KMS-11 (cell line): ENCODE results near the gene PRRC2B.

Experiments
- H2AFZ ChIP-seq: fragments of 200-600 bp; sonication (generic); 2 replicates; pipeline ENCODE4 v1.6.1; 2016; ENCODE audit warnings: antibody characterized with exemption, mixed run types, low read depth
- H3K27ac ChIP-seq: fragments of 200-600 bp; sonication (generic); 2 replicates; pipeline ENCODE4 v1.6.1; 2016; ENCODE audit warnings: mild to moderate bottlenecking, mixed run types
- H3K27me3 ChIP-seq: fragments of 200-600 bp; sonication (generic); 2 replicates; pipeline ENCODE4 v1.6.1; 2017; ENCODE audit warnings: mild to moderate bottlenecking, low read depth, mixed run types, moderate library complexity; ENCODE audit not compliant: insufficient read depth
- H3K36me3 ChIP-seq: fragments of 200-600 bp; sonication (generic); 2 replicates; pipeline ENCODE4 v1.6.1; 2017; ENCODE audit warnings: mild to moderate bottlenecking, mixed run types; ENCODE audit not compliant: insufficient read depth
- H3K4me1 ChIP-seq: fragments of 200-600 bp; sonication (generic); 2 replicates; pipeline ENCODE4 v1.6.1; 2016; ENCODE audit warnings: mild to moderate bottlenecking, low read depth, mixed run types; ENCODE audit not compliant: poor library complexity, severe bottlenecking
- H3K4me2 ChIP-seq: fragments of 200-600 bp; sonication (generic); 2 replicates; pipeline ENCODE4 v1.7.0; 2016; ENCODE audit warnings: mild to moderate bottlenecking, mixed run types
- H3K4me3 ChIP-seq: fragments of 200-600 bp; sonication (generic); IDR thresholded peaks from 2 replicates; pipeline ENCODE4 v1.6.1; 2017; ENCODE audit warnings: low read depth, low read length, mixed read lengths; ENCODE audit not compliant: insufficient read depth
- H3K79me2 ChIP-seq: fragments of 200-600 bp; sonication (generic); 2 replicates; pipeline ENCODE4 v1.6.1; 2016; ENCODE audit warnings: low read depth, mixed run types; ENCODE audit not compliant: insufficient read depth
- H3K9ac ChIP-seq: fragments of 200-600 bp; sonication (generic); 2 replicates; pipeline ENCODE4 v1.6.1; 2016; ENCODE audit warnings: mild to moderate bottlenecking, mixed run types
- H4K20me1 ChIP-seq: fragments of 200-600 bp; sonication (generic); 2 replicates; pipeline ENCODE4 v1.6.1; 2016; ENCODE audit warnings: mild to moderate bottlenecking, mixed run types; ENCODE audit not compliant: insufficient read depth
- TF ChIP-seq, protein P1 (sequence below): fragments of 200-600 bp; sonication (generic); conservative IDR thresholded peaks from 2 replicates; pipeline ENCODE4 v1.6.1; 2017; ENCODE audit warnings: low read depth, mild to moderate bottlenecking, antibody characterized with exemption, low read length, moderate library complexity, mixed read lengths

The PRRC2B gene

DNA sequence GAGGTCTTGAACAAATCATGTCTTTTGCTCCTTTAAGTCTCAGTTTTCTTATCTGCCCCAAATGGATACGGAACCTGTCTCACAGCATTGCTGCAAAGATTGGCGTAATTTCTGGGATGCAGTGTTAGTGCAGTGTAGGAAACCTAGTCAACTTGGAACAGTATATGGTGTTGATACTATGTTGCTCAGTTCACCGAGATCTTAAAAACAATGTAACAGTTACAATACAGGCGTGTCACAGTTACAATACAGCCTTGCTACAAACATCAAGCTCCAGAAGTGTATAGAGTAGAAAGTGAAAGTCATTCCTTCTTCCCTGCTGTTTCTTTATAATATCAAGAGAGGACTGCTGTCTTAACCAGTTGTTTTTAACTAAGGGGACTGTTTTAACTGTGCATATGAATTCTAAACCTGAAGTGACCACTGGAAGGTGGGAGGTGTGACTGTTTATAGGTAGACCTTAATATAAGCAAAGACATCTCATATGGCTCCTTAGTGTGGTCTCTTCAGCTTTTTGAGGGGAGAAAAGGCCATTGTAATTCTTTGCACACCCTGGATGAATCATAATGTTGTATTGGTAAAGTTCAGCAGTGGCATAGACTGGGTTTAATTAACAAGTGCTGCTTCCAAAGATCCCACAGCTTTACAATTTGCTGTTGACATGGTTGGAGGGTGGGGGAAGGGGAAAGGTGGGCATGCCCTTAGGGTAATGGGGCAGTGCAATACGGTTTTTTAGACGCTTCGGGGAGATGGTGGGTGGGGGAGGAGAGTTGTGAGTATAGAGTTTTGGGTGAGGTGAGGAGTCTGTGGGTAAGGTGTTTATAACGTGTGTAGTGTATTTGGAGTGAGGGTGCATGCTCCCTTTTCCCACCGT is 12.9 kb downstream of the PRRC2B start:
- TF ChIP-seq, protein P1, sequence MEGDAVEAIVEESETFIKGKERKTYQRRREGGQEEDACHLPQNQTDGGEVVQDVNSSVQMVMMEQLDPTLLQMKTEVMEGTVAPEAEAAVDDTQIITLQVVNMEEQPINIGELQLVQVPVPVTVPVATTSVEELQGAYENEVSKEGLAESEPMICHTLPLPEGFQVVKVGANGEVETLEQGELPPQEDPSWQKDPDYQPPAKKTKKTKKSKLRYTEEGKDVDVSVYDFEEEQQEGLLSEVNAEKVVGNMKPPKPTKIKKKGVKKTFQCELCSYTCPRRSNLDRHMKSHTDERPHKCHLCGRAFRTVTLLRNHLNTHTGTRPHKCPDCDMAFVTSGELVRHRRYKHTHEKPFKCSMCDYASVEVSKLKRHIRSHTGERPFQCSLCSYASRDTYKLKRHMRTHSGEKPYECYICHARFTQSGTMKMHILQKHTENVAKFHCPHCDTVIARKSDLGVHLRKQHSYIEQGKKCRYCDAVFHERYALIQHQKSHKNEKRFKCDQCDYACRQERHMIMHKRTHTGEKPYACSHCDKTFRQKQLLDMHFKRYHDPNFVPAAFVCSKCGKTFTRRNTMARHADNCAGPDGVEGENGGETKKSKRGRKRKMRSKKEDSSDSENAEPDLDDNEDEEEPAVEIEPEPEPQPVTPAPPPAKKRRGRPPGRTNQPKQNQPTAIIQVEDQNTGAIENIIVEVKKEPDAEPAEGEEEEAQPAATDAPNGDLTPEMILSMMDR: no peak
- peaks cover 100% of the 10 kb centered on the region for H3K79me2 ChIP-seq
- H3K27ac ChIP-seq: no peak overlapping the region
- peaks cover 67% of the 10 kb centered on the region for H3K4me1 ChIP-seq
- no peaks in the 10 kb centered on the region for H3K27me3 ChIP-seq
- H3K9ac ChIP-seq: no peak overlapping the region
- H3K36me3 ChIP-seq: no peaks in the 10 kb centered on the region
- peaks cover 96% of the 10 kb centered on the region for H4K20me1 ChIP-seq
- no peak overlapping the region for H3K4me2 ChIP-seq
- H3K4me3 ChIP-seq: no peak overlapping the region
- no peak overlapping the region for H2AFZ ChIP-seq

DNA sequence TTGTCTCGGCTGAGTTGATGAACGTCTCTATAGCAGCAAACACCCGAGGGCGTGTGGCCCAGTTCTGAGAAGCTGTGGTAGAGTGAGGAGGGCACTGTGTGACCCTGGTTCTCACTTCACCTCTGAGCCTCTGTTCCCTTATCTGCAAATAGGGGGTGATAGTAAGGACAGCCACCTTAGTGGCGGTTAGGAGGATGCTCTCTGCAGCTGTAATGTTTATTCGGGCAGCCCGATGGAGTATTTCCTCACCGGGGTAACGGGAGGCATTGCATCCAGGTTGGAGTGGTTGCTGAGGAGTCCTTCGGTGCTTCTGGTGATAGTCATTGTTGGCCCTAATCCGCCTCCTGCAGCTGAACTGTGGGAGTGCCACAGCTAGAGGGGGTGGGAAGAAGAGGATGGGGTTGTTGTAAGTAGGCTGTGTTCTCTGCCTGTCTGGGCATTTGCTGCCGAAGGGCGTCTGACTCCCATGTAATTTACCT is 13.9 kb downstream of the PRRC2B start:
- Histone ChIP-seq H3K36me3 (no peaks in the 10 kb centered on the region), H3K4me2 (no peak overlapping the region), H3K9ac (no peak overlapping the region), H3K4me1 (peaks cover 57% of the 10 kb centered on the region), H3K27ac (no peak overlapping the region), H3K79me2 (peaks cover 100% of the 10 kb centered on the region), H2AFZ (no peak overlapping the region), H3K27me3 (no peaks in the 10 kb centered on the region), H3K4me3 (no peak overlapping the region), H4K20me1 (peaks cover 96% of the 10 kb centered on the region)
- TF ChIP-seq, protein P1: no peak

DNA sequence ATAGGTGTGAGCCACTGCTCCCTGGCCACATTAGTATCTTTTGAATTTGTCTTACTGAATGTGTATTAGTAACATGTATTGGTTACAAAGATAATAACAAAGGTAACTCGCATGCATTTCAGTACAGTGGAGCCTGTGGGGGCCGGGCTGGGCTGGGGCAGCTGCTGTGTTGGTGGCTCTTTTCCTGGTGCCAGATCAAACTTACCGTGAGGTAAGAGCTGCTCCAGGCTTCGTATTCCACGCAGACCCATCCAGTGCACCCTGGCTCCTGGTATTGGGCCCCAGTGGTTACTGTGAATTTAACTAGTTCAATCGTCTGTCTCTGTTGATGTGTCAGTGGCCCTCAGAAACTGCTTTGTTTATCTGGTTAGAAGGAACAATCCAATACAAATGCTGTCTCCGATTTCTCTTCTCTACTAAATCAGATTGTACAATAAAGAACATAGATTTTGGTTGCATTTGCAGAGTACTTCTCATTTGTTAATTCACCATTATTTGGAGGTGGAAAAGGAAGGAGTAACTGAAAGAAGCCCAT is 15.6 kb downstream of the PRRC2B start:
- no peak overlapping the region for H3K27ac ChIP-seq
- H3K4me3 ChIP-seq: no peak overlapping the region
- no peak overlapping the region for H3K9ac ChIP-seq
- H3K27me3 ChIP-seq: no peaks in the 10 kb centered on the region
- TF ChIP-seq, protein P1: no peak
- peaks cover 42% of the 10 kb centered on the region for H3K4me1 ChIP-seq
- no peak overlapping the region for H3K4me2 ChIP-seq
- peaks cover 88% of the 10 kb centered on the region for H4K20me1 ChIP-seq
- no peaks in the 10 kb centered on the region for H3K36me3 ChIP-seq
- no peak overlapping the region for H2AFZ ChIP-seq
- H3K79me2 ChIP-seq: peaks cover 100% of the 10 kb centered on the region

DNA sequence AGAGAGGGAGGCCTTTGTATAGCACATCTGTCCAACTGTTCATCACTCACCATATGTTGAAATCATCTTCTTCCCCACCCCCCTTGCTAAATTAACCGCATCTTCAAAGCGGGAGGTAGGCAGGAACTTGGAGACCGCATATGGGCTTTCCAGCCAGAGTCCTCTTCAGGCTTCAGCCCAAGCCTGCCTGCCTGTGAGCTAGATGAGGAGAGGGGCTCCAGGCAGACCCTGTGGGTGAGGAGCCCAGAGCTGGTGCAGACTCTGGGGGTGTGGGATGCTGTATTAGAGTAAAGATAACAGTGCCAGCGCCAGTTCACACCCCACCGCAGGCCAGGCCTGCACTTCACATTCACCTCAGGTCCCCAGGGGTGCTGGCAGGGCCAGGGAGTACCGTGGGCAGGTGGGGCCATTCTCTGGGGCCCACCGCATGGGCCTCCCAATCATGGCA is 16.2 kb downstream of the PRRC2B start:
- no peak overlapping the region for H3K4me3 ChIP-seq
- H3K36me3 ChIP-seq: no peaks in the 10 kb centered on the region
- H3K27ac ChIP-seq: no peak overlapping the region
- H3K4me1 ChIP-seq: peaks cover 37% of the 10 kb centered on the region
- no peak overlapping the region for H3K9ac ChIP-seq
- TF ChIP-seq, protein P1: no peak
- H3K4me2 ChIP-seq: no peak overlapping the region
- no peaks in the 10 kb centered on the region for H3K27me3 ChIP-seq
- H3K79me2 ChIP-seq: peaks cover 100% of the 10 kb centered on the region
- H2AFZ ChIP-seq: no peak overlapping the region
- peaks cover 88% of the 10 kb centered on the region for H4K20me1 ChIP-seq
